ENCODE data around the gene CALD1. TPM values are rescaled to one million over a fixed set of nuclear protein-coding genes. Genes with fewer than 3 reads are reported as not detected.

CALD1 gene
- total RNA-seq, 6 donors from 2014 or later = 98.6 to 156 (median 124) TPM

GRCh38 chr7:134949171-134949570 is 169.7 kb downstream of the CALD1 start:
- DNase-seq (no peak), ATAC-seq (ENCODE audit: low FRiP score in 2 of 2) (no peak)
- 80 to 84% methylated on average over 3 of the region's 3 CpGs for WGBS, 2 donors
- Histone ChIP-seq H3K27ac (no peak overlapping the region), H3K9me3 (no peaks in the 10 kb centered on the region), H3K4me3 (no peak overlapping the region), H3K4me1 (no peaks in the 10 kb centered on the region), H3K36me3 (peaks cover 0 to 67% (median 9%) of the 10 kb centered on the region in 4 donors), H3K27me3 (no peaks in the 10 kb centered on the region)
- TF ChIP-seq CTCF (IDR thresholded peaks at IDR 0.05) = no peak
- no peak for TF ChIP-seq POLR2AphosphoS5 (IDR thresholded peaks at IDR 0.05)
- TF ChIP-seq POLR2A (IDR thresholded peaks at IDR 0.05) = no peak
- no peak for TF ChIP-seq EP300 (IDR thresholded peaks at IDR 0.05)

GRCh38 chr7:134954197-134955082 is 175.0 kb downstream of the CALD1 start:
- WGBS, 2 donors = 51 to 54% methylated on average over 9 of the region's 9 CpGs
- H3K4me1 ChIP-seq = peaks cover 0 to 5% (median 0%) of the 10 kb centered on the region in 4 donors

GRCh38 chr7:134957005-134957404 is 177.6 kb downstream of the CALD1 start:
- H3K27me3 ChIP-seq = no peaks in the 10 kb centered on the region
- H3K4me3 ChIP-seq = no peak overlapping the region
- no peaks in the 10 kb centered on the region for H3K9me3 ChIP-seq
- TF ChIP-seq EP300 (IDR thresholded peaks at IDR 0.05) (no peak), POLR2AphosphoS5 (IDR thresholded peaks at IDR 0.05) (no peak), POLR2A (IDR thresholded peaks at IDR 0.05) (no peak), CTCF (IDR thresholded peaks at IDR 0.05) (no peak)
- ATAC-seq (ENCODE audit: low FRiP score in 2 of 2) (no peak), DNase-seq (no peak)
- 91 to 94% methylated on average over 3 of the region's 3 CpGs for WGBS, 2 donors
- H3K36me3 ChIP-seq = peaks cover 0 to 77% (median 10%) of the 10 kb centered on the region in 4 donors
- H3K4me1 ChIP-seq = peaks cover 0 to 5% (median 0%) of the 10 kb centered on the region in 4 donors
- H3K27ac ChIP-seq = no peak overlapping the region

More at GRCh38 chr7:134954197-134955082, 175.0 kb downstream of the CALD1 start:
- no peak for DNase-seq
- H3K36me3 ChIP-seq = peaks cover 0 to 83% (median 14%) of the 10 kb centered on the region in 4 donors
- peak in 1 of 2 donors; percentile 71 for ATAC-seq (ENCODE audit: low FRiP score in 2 of 2)
- peak in 5 of 6 experiments; percentile 30 to 55 (median 43) for TF ChIP-seq CTCF (IDR thresholded peaks at IDR 0.05)
- TF ChIP-seq EP300 (IDR thresholded peaks at IDR 0.05) = no peak
- H3K4me3 ChIP-seq = no peak overlapping the region
- no peaks in the 10 kb centered on the region for H3K27me3 ChIP-seq
- no peaks in the 10 kb centered on the region for H3K9me3 ChIP-seq
- H3K27ac ChIP-seq = no peak overlapping the region

GRCh38 chr7:134959810-134960209 is 180.4 kb downstream of the CALD1 start:
- TF ChIP-seq POLR2A (IDR thresholded peaks at IDR 0.05) (no peak), CTCF (IDR thresholded peaks at IDR 0.05) (no peak), POLR2AphosphoS5 (IDR thresholded peaks at IDR 0.05) (no peak)
- Histone ChIP-seq H3K36me3 (peaks cover 0 to 79% (median 12%) of the 10 kb centered on the region in 4 donors), H3K9me3 (no peaks in the 10 kb centered on the region), H3K27me3 (no peaks in the 10 kb centered on the region), H3K4me3 (no peak overlapping the region), H3K4me1 (no peaks in the 10 kb centered on the region), H3K27ac (no peak overlapping the region)
- WGBS, 2 donors = 86 to 95% methylated on average over 5 of the region's 5 CpGs
- DNase-seq = no peak
- no peak for ATAC-seq (ENCODE audit: low FRiP score in 2 of 2)

All from upper lobe of left lung (tissue), 6 donors.